Kidney capillary endothelial cell (primary cell): Measurements from ENCODE around the gene MMP28.

ENCODE experiments used
- DNase-seq: peaks from one replicate; pipeline ENCODE4 v3.0.0-alpha.2; 2018; ENCODE audit warnings: low spot score

The MMP28 gene

GRCh38 chr17:35795007-35795870, at the start of gene MMP28:
MMP28 (minus strand) TSS chr17:35795641; CDS start chr17:35795377, 264 bp downstream.
- no peak for DNase-seq

GRCh38 chr17:35844547-35844946, 49.1 kb upstream of the MMP28 start:
- DNase-seq: no peak

- no peak for DNase-seq
Observed at GRCh38 chr17:35843698-35844097, 48.3 kb upstream of the MMP28 start.

- DNase-seq: no peak
Observed at GRCh38 chr17:35842239-35842638, 46.8 kb upstream of the MMP28 start.

GRCh38 chr17:35841505-35841904, 46.1 kb upstream of the MMP28 start:
- no peak for DNase-seq

- no peak for DNase-seq
Observed at GRCh38 chr17:35841101-35841500, 45.7 kb upstream of the MMP28 start.

GRCh38 chr17:35825206-35825605, 29.8 kb upstream of the MMP28 start:
- no peak for DNase-seq

GRCh38 chr17:35821308-35821707, 25.9 kb upstream of the MMP28 start:
- DNase-seq: no peak

- no peak for DNase-seq
Observed at GRCh38 chr17:35819455-35819854, 24.0 kb upstream of the MMP28 start.

- no peak for DNase-seq
Observed at GRCh38 chr17:35817196-35817595, 21.8 kb upstream of the MMP28 start.

GRCh38 chr17:35816723-35817122, 21.3 kb upstream of the MMP28 start:
- DNase-seq: no peak

- DNase-seq: no peak
Observed at GRCh38 chr17:35812456-35812855, 17.0 kb upstream of the MMP28 start.

- DNase-seq: no peak
Observed at GRCh38 chr17:35811759-35812158, 16.3 kb upstream of the MMP28 start.

- peak; percentile 30 for DNase-seq
Observed at GRCh38 chr17:35809855-35810461, 14.5 kb upstream of the MMP28 start.

- peak; percentile 96 for DNase-seq
Observed at GRCh38 chr17:35808962-35809854, 13.8 kb upstream of the MMP28 start, which contains the start of gene TAF15. TAF15 (plus strand) TSS chr17:35809484; CDS start chr17:35809570, 86 bp downstream.

GRCh38 chr17:35808240-35808961, 13.0 kb upstream of the MMP28 start:
- no peak for DNase-seq

- DNase-seq: no peak
Observed at GRCh38 chr17:35807371-35808144, 12.1 kb upstream of the MMP28 start.

- peak; percentile 87 for DNase-seq
Observed at GRCh38 chr17:35804658-35805192, 9.3 kb upstream of the MMP28 start.

- DNase-seq: peak; percentile 93
Observed at GRCh38 chr17:35801583-35802224, 6.3 kb upstream of the MMP28 start.

GRCh38 chr17:35799942-35800341, 4.5 kb upstream of the MMP28 start:
- no peak for DNase-seq
